Iris pigment epithelial cell (primary cell): Measurements from ENCODE around the gene CEP76.
"Not testable (repeated sequence)": the region's sequence is repeated elsewhere in the genome, so short reads cannot be mapped to it uniquely, and the experiment has no call there.

ENCODE experiments used
- DNase-seq: peaks from one replicate; pipeline ENCODE4 v3.0.0-alpha.2; 2011; ENCODE audit warnings: low read depth

CEP76 gene

GRCh38 chr18:12703096-12703567, 609 bp upstream of the CEP76 start:
- no peak for DNase-seq

- peak; percentile 7 for DNase-seq
Observed at GRCh38 chr18:12701161-12701560, 1.4 kb downstream of the CEP76 start.

GRCh38 chr18:12699747-12700146, 2.8 kb downstream of the CEP76 start:
- no peak for DNase-seq

GRCh38 chr18:12694032-12694431, 8.5 kb downstream of the CEP76 start:
- no peak for DNase-seq

- DNase-seq: no peak
Observed at GRCh38 chr18:12692206-12692605, 10.3 kb downstream of the CEP76 start.

GRCh38 chr18:12689256-12689850, 13.2 kb downstream of the CEP76 start:
- DNase-seq: no peak

- DNase-seq: peak; percentile 60
Observed at GRCh38 chr18:12686100-12686499, 16.4 kb downstream of the CEP76 start.

- peak; percentile 64 for DNase-seq
Observed at GRCh38 chr18:12679183-12679786, 23.2 kb downstream of the CEP76 start.

GRCh38 chr18:12668041-12668440, 34.5 kb downstream of the CEP76 start:
- DNase-seq: no peak

- peak; percentile 65 for DNase-seq
Observed at GRCh38 chr18:12659904-12660605, 42.5 kb downstream of the CEP76 start.

GRCh38 chr18:12658426-12659138, 43.9 kb downstream of the CEP76 start:
- DNase-seq: peak; percentile 47

- DNase-seq: peak; percentile 41
Observed at GRCh38 chr18:12657684-12658425, 44.7 kb downstream of the CEP76 start, which contains the start of gene SPIRE1. Gene SPIRE1 (minus strand): TSS chr18:12658107. CDS start chr18:12657866, 241 bp downstream.

- peak; percentile 62 for DNase-seq
Observed at GRCh38 chr18:12656938-12657683, 45.4 kb downstream of the CEP76 start.

GRCh38 chr18:12656605-12656937, 46.0 kb downstream of the CEP76 start:
- peak; percentile 33 for DNase-seq

GRCh38 chr18:12654971-12655370, 47.6 kb downstream of the CEP76 start:
- DNase-seq: no peak

GRCh38 chr18:12652861-12653401, 49.6 kb downstream of the CEP76 start:
- peak; percentile 58 for DNase-seq

- no peak for DNase-seq
Observed at GRCh38 chr18:12651651-12652050, 50.9 kb downstream of the CEP76 start.

GRCh38 chr18:12647773-12648172, 54.8 kb downstream of the CEP76 start:
- no peak for DNase-seq

- peak; percentile 34 for DNase-seq
Observed at GRCh38 chr18:12645751-12646203, 56.7 kb downstream of the CEP76 start.

- no peak for DNase-seq
Observed at GRCh38 chr18:12645254-12645653, 57.3 kb downstream of the CEP76 start.

GRCh38 chr18:12643756-12644155, 58.8 kb downstream of the CEP76 start:
- not testable (repeated sequence) for DNase-seq
